22Rv1 (cell line): ENCODE measurements around the gene SDHAF2.

Source experiments
- ZFX ChIP-seq: fragments of 450-650 bp; IDR thresholded peaks from 2 replicates; pipeline ENCODE4 v1.6.1; 2017; ENCODE audit warnings: antibody characterized with exemption, borderline replicate concordance
- TF ChIP-seq, protein P1 (sequence below): fragments of 450-650 bp; IDR thresholded peaks from 2 replicates; pipeline ENCODE4 v1.5.1; 2017; ENCODE audit warnings: mild to moderate bottlenecking

GRCh38 chr11:61477126-61477525 is 47.2 kb downstream of the SDHAF2 start:
- TF ChIP-seq, protein P1, sequence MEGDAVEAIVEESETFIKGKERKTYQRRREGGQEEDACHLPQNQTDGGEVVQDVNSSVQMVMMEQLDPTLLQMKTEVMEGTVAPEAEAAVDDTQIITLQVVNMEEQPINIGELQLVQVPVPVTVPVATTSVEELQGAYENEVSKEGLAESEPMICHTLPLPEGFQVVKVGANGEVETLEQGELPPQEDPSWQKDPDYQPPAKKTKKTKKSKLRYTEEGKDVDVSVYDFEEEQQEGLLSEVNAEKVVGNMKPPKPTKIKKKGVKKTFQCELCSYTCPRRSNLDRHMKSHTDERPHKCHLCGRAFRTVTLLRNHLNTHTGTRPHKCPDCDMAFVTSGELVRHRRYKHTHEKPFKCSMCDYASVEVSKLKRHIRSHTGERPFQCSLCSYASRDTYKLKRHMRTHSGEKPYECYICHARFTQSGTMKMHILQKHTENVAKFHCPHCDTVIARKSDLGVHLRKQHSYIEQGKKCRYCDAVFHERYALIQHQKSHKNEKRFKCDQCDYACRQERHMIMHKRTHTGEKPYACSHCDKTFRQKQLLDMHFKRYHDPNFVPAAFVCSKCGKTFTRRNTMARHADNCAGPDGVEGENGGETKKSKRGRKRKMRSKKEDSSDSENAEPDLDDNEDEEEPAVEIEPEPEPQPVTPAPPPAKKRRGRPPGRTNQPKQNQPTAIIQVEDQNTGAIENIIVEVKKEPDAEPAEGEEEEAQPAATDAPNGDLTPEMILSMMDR = no peak
- no peak for TF ChIP-seq ZFX
